Superior temporal gyrus (tissue), 1 donor: ENCODE measurements around the gene CC2D2B.
"Not testable (repeated sequence)": the region's sequence is repeated elsewhere in the genome, so short reads cannot be mapped to it uniquely, and the experiment has no call there.

Source experiments
- DNase-seq: peaks from one replicate; pipeline ENCODE4 v3.0.0-alpha.2; 2016; ENCODE audit errors: extremely low spot score

CC2D2B gene

DNA sequence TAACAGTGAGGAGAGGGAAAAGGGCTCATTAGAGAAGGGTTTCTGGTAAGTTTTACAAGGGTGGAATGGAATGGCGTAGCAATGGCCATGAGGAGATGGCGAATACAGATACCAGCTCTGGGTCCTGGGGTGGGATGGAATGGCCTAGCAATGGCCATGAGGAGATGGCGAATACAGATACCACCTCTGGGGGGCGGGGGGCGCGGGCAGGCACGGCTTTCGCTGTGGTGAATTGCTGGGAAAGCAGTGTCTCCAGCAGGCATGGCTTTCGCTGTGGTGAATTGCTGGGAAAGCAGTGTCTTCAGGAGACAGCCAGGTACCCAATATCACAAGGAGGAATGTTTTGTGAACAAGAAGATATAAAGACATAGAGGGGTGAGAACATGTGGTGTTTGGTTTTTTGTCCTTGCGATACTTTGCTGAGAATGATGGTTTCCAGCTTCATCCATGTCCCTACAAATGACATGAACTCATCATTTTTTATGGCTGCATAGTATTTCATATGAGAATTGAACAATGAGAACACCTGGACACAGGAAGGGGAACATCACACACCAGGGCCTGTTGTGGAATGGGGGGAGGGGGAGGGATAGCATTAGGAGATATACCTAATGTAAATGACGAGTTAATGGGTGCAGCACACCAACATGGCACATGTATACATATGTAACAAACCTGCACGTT, 1.7 kb upstream of the CC2D2B start:
- not testable (repeated sequence) for DNase-seq

DNA sequence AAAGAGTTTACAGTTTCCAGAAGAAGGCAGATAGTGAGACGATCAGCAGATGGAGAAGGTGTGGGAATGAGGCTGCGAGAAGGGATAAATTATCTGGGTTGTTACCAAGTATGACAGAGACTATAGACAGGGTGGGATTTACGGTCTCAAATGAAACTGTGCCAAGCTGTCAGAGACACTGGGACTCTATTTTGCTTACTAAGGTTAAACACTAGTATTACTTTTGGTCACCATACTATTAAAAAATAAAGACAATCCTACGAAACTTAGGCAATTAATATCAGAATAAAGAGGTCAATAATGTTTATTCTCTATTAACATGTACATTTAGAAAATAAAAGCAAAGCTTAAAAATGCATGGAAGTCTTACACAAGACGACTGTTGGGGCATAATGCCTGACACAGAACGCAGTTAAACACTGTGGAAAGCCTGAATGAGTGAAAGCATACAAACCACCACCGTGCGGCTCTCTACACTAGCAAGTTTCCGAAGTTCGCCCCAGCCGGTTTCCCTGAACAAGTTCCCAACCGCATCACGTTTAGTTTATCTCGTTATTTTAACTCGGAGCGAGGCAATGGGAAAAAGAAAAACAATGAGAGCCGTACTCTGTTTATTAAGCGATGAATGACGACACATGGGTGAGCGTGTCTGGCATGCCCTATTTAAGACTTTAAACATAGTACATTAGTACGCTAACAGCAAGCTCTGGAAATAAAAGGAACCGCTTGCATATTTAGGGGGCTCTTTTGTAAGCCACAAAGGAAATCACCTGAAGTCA, 909 bp upstream of the CC2D2B start:
- peak; percentile 78 for DNase-seq

DNA sequence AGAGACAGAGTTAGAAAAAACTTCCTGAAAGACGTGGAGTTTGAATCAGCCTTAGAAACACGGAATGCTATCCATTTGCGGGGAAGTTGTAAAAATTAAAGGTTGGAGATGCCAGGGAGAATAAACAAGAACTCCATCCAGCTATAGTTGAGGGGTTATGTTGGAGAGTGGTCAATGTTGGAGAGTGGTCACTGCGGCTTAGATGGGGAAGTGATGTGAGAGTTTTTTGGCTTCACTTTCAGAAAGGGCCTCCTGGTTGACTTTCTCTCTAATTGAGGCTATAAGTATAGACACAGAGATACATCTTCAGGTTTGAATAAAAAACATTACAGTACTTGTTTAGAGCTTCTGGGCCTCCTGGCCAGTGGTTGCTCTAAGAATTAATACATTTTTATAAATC, 675 bp downstream of the CC2D2B start:
- DNase-seq: no peak

DNA sequence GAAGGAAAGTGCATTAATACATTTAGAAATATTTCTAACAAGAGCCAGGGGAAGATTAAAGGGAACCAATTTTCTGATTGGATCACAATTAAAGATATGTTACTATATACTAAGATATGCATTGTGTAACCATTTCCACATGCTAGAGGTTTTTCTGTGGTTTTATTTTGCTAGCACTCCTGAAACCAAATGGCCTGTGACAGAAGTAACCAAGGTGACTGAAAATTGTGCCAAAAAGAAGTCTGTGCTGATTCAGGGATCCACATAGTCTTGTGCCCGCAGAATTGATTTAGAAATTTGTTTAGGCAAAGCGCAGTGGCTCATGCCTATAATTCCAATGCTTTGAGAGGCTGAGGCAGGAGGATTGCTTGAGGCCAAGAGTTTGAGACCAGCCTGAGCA, 1.8 kb downstream of the CC2D2B start:
- DNase-seq: no peak

DNA sequence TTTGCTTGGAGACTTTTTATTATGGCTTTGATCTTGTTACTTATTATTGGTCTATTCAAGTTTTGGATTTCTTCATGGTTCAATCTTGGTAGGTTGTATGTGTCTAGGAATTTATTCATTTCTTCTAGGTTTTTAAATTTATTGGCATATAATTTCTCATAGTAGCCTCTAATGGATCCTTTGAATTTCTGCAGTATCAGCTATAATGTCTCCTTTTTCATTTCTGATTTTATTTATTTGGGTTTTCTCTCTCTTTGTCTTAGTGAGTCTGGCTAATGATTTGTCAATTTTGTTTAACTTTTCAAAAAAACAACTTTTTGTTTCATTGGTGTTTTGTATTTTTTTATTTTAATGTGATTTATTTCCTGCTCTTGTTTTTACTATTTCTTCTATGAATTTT, 8.3 kb downstream of the CC2D2B start:
- DNase-seq: not testable (repeated sequence)

DNA sequence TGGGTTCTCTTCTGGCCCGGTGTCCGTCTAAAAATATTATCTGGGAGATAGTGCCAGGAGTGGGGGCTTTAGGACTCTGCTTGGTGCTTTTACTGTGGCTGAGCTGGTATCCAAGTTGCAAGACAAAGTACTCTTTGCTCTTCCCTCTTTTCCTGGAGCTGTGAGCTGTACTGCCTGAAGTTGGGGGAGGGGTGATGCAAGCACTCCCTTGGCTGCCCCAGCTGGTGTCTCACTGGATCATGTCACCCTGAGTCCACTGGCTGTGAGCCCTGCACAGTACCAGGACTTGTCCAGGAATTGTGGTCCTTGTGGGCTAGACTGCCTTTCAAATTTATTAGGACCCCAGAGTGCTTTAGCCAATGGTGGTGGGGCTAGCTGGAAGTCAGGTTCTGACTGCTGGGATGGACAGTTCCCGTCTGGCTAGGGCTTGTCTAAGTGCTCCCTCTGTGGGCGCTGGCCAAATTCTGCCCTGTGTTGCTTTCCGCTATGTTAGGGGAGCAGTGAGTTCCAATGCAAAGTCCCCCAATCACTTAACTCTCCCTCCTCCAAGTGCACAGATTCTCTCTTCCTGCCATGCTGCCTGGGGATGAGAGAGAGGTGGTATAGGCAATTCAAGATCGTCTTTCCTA, 13.1 kb downstream of the CC2D2B start:
- no peak for DNase-seq

DNA sequence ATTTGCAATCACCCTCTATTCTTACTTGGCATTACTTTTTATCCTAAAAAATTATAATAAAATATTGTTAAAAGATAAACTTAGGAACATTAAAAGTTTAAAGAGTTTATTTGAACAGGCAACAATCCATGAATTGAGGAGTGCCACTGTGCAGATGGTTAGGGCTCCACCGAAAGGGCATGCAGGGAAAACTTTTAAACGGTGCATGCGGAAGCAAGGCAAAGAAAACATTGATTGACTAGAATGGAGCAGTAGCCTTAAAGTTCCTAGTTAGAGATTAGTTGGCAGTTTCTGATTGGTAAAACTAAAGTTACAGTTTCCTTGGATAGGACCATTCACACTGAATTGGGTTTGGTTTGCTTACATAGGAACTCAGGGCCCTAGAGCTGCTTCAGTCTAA, 17.3 kb downstream of the CC2D2B start:
- no peak for DNase-seq

DNA sequence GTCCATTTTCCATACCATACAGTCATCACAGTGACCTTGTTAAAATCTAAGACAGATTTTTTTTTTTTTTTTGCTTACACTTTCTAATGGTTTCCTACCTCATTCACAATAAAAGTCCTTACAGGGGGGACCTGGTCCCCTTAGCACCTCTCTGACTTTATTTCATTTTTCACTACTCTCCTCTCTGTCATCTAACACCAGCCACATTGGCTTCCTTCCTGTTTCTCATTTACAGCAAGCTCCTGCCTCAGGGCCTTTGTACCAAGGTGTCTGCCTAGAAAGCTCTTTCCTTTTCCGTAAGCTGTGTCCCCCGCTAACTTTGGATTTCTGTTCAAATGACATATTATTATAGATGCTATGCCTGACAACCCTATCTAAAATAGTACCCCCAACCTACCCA, 27.7 kb downstream of the CC2D2B start:
- DNase-seq: no peak

DNA sequence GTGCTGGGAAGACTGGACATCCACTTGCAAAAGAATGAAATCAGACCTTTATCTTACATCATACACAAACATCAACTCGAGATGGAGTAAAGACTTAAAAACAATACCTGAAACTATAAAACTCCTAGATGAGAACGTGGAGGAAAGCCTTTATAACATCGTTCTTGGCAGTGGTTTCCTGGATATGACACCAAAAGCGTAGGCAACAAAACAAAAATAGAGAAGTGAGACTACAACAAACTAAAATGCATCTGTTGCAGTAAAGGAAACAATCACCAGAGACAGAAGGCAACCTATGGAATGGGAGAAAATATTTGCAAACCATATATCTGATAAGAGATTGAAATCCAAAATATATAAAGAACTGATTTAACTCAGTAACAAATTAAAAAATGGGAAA, 33.3 kb downstream of the CC2D2B start:
- no peak for DNase-seq

DNA sequence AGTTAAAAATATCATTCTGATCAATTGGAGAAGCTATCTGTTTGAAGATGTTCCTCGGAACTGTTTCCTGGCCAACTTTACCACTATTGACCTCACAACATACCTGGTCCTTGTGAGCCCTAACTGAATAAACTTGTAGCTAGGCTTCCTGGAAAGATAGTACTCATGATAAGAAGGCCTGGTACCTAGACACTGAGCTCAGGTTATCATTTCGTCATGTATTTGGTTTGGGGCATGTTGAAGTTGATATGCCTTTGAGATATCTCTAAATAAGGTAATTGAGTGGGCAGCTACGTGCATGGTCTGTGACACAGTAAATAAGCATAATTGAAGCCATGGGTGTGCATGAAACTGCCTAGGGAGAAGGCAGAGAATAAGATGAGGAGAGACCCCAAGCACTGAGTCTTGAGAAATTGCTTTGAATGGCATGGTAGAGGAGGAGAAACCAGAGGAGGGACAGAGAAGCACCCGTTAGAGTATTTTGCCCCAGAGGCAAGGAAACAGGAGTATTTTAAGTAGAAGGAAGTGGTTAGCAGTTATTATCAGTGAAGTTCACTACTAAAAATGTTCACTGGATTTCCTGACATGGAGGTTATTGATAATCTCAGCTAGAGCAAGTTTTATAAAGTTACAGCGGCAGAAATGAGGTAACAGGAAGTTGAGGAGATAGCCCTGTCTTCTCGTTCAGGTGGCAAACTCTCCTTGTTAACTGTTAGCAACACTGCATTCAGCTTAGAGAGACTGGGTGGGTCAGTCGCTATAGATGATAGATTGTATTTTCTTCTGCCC, 55.6 kb downstream of the CC2D2B start:
- no peak for DNase-seq

DNA sequence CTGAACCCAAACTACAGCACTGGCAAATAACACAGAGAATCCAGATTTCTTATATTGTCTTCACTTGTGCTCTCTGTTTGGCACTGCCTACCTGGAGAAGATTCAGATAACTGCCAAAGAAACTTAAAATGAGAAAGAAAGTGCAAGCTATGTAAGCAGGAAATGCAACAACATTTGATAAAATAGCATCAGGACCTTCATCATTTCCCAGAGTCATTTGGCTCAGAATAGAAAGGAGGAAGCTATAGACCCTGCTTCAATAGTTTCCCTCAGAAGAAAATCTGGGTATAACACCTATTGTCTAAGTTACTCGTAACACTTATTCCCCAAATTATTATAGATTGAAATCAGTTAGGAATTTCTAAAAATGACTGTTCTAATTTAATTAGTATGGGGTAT, 56.2 kb downstream of the CC2D2B start:
- DNase-seq: no peak

DNA sequence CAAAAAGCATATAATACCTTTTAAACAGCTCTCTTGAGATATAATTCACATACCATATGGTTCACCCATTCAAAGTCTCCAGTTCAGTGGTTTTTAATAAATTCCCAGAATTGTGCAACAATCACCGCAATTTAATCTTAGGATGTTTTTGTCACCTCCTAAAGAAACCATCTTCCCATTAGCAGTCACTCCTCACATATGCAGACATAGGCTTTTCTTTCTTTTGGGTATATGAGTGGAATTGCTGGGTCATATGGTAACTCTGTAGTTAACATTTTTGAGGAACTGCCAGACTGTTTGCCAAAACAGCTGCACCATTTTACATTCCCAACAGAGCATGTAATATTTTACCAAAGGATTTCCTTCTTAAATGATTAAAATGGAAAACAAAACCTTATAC, 57.0 kb downstream of the CC2D2B start:
- no peak for DNase-seq

DNA sequence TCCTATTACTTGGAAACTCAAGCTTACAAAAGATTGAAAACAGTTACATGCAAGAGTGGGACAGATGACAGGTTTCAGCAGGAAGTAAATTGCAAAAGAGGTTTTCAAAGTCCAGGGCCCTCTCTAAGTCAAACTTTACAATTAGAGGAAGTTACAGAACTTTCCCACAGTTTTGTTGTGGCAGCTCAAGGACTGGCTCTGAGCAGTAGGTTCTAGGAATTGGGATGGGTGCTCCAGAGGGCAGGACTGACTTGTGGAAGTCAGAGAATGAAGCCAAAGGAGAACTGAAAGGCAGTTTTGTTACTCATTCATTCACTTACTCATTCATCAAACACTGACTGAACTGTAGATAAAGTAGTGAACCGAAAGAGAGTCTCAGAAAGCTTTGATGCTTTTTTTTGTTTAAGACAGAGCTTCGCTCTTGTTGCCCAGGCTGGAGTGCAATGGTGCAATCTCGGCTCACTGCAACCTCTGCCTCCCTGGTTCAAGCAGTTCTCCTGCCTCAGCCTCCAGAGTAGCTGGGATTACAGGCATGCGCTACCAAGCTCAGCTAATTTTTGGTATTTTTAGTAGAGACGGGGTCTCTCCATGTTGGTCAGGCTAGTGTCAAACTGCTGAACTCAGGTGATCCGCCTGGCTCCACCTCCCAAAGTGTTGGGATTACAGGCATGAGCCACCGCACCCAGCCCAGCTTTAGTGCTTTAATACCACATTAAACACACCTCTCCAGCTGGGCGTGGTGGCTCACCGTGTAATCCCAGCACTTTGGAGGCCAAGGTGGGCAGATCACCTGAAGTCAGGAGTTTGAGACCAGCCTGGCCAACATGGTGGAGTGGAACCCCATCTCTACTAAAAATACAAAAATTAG, 68.8 kb downstream of the CC2D2B start:
- no peak for DNase-seq

DNA sequence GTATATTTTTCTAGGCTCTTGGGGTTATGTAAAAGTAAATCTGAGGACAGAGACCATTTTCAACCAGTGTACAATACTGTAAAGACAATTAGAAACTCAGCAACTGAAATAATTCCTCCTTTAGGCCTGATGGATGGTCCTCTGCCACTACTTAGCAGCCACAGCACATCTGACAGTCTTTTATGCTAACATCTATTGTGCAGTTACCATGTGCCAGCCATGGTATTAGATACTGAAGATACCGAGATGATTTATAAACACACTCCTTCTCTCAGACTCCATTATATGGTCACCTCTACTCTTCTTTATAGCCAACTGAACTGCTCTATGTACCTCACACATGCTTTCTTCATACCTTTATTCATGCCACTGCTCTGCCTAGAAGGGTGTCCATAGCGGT, 74.4 kb downstream of the CC2D2B start:
- no peak for DNase-seq

DNA sequence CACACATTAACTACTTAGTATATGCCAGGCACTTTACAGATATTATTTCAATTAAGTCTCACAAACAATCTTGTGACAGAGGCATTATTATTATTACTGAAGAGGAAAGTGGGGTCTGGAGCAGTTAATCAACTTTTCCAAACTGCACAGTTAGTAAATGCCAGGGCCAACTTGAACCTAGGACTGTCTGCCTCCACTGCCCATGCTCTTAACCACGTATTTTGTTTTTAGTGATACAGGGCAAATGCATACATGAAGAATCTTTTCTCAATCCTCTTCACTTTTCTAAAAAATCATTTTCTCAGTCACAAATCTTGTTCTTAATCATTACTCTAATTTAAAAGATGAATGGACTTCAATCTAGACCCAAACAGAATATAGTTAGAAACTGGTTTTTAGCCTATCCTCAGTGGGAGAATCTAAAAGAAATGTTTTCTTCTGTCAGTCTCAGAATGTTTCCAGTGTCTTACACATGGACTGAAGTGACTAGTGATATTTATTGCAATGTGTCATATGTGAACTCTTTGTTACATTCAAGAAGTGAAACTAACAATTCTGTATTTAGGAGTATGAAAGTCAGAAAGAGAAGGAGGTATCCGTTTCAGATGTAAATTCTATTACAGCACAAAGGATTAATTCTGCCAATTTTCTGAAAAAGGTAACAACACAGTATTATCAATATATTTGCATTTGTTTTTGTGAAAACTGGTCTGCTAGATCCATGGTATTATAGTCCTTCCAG, 80.1 kb downstream of the CC2D2B start:
- DNase-seq: no peak

DNA sequence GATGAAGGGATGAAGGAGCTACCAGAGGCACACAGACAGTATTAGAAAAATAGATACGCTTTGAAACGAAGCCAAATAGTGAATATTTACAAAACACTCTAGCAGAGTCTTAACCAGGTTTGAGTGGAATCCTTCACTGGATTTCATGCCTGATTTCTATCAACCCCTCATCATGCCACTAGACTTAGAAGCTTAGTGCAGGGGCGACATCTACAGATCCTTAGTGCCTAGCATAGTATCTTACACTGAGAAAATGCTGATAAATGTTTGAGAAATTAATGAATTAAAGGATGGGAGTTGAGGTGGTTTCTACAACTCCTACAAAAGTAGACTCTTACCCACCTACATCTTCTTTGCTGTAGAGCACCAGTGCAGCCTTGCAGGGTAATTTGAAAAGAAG, 80.9 kb downstream of the CC2D2B start:
- no peak for DNase-seq

DNA sequence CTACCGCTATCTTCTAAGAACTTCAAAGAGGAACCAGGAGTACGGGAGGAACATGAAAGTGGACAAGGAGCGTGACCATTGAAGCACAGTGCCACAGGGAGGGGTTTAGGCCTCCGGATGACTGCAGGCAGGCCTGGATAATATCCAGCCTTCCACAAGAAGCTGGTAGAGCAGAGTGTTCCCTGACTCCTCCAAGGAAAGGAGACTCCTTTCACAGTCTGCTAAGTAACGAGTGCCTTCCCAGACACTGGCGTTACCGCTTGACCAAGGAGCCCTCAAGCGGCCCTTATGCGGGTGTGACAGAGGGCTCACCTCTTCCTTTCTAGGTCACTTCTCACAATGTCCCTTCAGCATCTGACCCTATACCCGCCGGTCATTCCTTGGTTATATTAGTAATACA, 86.6 kb downstream of the CC2D2B start:
- DNase-seq: not testable (repeated sequence)

DNA sequence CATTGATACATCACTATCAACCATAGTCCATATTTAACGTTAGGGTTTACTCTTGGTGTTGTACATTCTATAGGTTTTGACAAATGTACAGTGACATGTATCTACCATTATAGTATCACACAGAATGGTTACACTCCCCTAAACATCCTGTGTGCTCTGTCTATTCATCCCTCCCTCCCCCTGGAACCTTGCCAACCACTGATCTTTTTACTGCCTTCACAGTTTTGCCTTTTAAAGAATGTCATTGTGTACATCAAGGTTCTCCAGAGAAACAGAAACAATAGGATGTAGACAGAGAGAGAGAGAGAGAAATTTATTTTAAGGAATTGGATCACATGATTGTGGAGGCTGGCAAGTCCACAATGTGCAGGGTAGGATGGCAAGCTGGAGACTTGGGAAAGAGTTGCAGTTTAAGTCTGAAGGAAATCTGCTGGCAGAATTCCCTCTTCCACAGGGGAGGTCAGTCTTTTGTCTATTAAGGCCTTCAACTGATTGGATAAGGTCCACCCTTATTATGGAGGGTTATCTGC, 90.5 kb downstream of the CC2D2B start:
- DNase-seq: no peak

DNA sequence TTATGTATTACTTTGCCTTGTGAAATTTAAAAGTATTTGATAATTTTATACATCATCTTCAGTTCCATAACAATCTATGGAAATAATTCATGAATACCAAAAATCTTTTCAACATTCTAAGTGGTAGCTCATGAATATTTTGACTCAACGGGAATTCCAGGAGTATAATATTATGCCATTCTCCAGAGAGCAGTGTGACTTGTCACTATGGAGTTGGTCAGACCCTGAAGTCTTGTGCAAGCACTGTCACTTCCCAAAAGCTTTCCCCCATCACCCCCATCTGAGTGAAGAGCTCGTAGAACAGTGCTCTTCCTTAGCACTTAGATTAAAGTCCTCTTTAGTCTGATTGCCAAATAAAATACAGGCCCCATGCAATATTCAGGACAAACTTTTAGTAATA, 106.2 kb downstream of the CC2D2B start:
- no peak for DNase-seq

DNA sequence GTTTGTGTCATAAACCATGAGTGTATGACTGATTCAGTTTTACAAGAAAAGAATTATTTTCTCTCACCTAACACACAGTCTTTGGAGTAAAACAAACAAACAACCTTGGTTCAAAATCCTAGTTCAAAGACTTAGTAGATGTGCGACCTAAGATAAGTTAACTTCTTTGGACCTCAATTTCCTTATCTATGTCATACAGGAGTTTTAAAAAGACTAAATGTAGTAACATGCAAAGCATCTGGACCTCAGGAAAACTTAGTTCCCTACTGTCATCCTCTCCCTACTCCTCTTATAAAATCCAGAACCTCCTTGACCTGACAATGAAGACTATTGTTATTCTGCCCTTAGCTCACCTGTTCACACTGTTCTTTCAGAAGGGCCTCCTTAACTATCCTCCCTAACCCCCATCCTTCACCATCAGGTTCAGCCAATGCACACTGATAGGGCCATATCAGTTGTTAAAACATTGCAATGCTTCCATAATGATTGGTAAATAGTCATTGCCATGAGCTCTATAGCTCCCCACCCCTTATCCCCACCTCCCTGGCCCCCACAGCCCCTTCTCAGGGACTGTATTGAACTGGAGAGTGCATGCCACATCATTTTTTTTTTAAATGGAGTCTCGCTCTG, 106.8 kb downstream of the CC2D2B start:
- DNase-seq: no peak
